NB4 (cell line): ENCODE results near the gene PCBP4.

Source experiments
- DNase-seq: peaks from one replicate; pipeline ENCODE4 v3.0.0; 2010; ENCODE audit warnings: low read depth
- H3K4me3 ChIP-seq: one replicate; pipeline ENCODE4 v1.5.1; 2011; ENCODE audit warnings: mild to moderate bottlenecking, low read depth, low read length, moderate library complexity
- MYC ChIP-seq: IDR thresholded peaks from 2 replicates; pipeline ENCODE4 v1.6.1; 2011; ENCODE audit warnings: low read depth, low read length
- POLR2A ChIP-seq: IDR thresholded peaks from 2 replicates; pipeline ENCODE4 v1.6.1; 2011; ENCODE audit warnings: mild to moderate bottlenecking; ENCODE audit not compliant: insufficient read length; ENCODE audit errors: extremely low read depth
- TF ChIP-seq, protein P1 (sequence below): IDR thresholded peaks from one replicate; pipeline ENCODE4 v1.5.1; 2012; ENCODE audit warnings: low read depth, low read length
- TF ChIP-seq, protein P2 (sequence below): IDR thresholded peaks from 2 replicates; pipeline ENCODE4 v1.6.1; 2011; ENCODE audit warnings: low read depth, low read length

The PCBP4 gene

DNA sequence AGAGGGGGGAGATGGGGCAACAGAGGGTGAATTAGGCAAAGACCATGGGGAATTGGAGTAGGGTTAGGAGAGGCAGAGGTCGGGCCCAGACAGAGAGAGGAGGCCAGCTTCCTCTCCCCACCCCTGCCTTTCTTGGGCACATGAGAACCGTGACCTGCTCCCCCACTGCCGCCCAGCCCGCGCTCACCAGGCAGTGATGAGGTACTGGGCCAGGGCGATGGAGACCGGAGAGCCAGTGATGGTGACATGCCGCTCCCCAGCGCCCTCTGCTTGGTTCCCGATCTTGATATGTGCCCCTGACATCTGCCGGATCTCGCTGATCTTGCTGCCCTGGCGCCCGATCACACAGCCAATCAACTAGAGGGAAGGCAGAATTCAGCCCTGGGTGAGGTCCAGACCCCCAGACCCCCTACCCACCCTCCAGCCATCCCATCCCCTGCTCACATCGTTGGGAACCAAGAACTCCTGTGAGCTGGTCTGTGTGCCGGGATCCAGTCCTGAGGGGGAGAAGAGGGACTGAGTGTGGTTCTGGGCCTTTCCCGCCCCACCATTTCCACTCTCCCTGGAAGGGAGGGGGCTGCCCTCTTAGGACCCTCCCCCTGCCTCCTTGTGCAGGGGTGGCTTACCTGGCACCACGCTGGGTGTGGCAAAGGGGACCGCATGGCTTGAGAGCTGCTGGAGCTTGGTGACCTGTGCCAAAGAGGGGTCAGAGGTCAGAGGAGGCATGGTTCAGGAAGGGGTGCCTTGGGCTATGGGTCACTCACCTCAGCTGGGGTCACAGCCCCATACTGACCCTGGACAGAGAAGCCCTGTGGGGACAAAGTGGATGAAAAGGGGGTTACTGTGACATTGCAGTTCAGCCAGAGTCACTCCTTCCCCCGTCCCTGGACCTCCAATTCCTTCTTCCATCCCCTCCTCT, 8.4 kb downstream of the PCBP4 start:
- H3K4me3 ChIP-seq, result no peak overlapping the region
- TF ChIP-seq, protein P1, sequence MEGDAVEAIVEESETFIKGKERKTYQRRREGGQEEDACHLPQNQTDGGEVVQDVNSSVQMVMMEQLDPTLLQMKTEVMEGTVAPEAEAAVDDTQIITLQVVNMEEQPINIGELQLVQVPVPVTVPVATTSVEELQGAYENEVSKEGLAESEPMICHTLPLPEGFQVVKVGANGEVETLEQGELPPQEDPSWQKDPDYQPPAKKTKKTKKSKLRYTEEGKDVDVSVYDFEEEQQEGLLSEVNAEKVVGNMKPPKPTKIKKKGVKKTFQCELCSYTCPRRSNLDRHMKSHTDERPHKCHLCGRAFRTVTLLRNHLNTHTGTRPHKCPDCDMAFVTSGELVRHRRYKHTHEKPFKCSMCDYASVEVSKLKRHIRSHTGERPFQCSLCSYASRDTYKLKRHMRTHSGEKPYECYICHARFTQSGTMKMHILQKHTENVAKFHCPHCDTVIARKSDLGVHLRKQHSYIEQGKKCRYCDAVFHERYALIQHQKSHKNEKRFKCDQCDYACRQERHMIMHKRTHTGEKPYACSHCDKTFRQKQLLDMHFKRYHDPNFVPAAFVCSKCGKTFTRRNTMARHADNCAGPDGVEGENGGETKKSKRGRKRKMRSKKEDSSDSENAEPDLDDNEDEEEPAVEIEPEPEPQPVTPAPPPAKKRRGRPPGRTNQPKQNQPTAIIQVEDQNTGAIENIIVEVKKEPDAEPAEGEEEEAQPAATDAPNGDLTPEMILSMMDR, result no peak
- TF ChIP-seq POLR2A, result no peak
- TF ChIP-seq MYC, result no peak
- TF ChIP-seq, protein P2, sequence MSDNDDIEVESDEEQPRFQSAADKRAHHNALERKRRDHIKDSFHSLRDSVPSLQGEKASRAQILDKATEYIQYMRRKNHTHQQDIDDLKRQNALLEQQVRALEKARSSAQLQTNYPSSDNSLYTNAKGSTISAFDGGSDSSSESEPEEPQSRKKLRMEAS, result no peak
- no peak for DNase-seq

DNA sequence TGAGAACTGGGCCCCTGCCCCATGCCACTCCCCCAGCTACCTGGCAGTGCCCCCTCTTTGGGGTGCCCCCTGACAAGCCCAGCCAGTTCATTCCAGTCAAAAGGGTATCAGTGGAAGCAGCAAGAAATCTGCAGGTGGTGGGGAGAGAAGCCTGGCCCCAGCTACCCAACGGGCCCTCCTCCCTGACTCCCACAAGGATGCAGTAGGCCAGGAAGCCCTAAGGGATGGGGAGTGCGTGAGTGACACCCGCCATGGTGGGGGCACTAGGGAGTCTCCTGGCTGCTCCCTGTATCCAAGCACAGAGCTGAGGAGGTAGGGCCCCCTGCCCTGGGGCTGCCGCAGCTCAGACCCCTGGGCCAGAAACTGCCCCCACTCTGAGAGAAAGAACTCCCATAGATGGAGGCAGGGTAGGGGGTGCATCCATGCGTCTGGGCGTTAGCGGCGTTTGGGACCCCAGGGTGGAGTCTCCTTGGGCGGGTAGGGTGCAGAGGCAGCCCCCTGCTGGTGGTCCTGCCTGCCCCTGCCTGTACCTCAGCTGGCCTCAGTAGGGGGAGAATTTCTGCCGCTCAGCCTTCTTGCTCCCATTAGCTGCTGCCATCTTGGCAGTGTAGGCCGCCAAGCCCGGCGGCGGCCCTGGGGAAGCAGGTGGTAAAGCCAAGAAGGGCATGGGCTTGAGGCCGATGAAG, 9.6 kb downstream of the PCBP4 start:
- TF ChIP-seq MYC, result no peak
- no peak for TF ChIP-seq POLR2A
- TF ChIP-seq, protein P1, result no peak
- TF ChIP-seq, protein P2, result no peak
- no peak overlapping the region for H3K4me3 ChIP-seq
- no peak for DNase-seq

DNA sequence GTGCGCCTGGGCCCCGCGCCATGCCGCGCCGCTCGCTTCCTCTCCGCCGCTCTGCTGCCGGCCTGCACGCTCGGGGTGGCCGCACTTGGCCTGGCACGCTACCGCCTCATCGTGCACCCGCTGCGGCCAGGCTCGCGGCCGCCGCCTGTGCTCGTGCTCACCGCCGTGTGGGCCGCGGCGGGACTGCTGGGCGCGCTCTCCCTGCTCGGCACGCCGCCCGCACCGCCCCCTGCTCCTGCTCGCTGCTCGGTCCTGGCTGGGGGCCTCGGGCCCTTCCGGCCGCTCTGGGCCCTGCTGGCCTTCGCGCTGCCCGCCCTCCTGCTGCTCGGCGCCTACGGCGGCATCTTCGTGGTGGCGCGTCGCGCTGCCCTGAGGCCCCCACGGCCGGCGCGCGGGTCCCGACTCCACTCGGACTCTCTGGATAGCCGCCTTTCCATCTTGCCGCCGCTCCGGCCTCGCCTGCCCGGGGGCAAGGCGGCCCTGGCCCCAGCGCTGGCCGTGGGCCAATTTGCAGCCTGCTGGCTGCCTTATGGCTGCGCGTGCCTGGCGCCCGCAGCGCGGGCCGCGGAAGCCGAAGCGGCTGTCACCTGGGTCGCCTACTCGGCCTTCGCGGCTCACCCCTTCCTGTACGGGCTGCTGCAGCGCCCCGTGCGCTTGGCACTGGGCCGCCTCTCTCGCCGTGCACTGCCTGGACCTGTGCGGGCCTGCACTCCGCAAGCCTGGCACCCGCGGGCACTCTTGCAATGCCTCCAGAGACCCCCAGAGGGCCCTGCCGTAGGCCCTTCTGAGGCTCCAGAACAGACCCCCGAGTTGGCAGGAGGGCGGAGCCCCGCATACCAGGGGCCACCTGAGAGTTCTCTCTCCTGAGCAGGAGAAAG, 11.1 kb downstream of the PCBP4 start:
- peak; percentile 53 for DNase-seq
- TF ChIP-seq, protein P1, result peak; percentile 37
- no peak for TF ChIP-seq POLR2A
- no peak overlapping the region for H3K4me3 ChIP-seq

DNA sequence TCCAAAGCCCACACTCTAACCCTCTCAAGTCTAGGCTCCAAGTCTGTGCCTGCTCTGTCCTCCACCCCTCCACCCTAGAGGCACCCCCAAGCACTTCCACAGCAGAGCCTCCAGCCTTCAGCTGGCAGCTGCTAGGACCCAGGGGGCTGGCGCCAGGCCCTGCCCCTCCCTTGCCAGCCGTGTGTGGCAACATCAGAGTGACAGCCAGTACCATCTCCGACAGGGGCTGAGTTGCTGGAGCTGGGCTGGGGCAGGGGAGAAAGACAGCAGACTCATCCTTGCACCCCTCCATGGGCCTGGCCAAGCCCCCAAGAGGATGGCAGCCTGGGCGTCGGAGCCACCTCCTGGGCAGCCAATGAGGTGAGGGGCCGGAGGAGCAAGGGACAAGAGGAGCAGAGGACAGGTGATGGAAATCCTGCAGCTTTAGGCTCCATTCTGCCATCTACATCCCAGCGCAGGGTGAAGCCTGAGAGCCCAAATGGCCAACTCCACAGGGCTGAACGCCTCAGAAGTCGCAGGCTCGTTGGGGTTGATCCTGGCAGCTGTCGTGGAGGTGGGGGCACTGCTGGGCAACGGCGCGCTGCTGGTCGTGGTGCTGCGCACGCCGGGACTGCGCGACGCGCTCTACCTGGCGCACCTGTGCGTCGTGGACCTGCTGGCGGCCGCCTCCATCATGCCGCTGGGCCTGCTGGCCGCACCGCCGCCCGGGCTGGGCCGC, 11.9 kb downstream of the PCBP4 start, which contains the start of gene GPR62:
Gene GPR62, plus strand, starts transcription at position 207 of the 718 bp plus-strand sequence. Its CDS starts 272 bp downstream, at position 479.
- no peak for DNase-seq
- H3K4me3 ChIP-seq, result no peak within 1 kb of the TSS
- TF ChIP-seq, protein P1, result no peak
- TF ChIP-seq POLR2A (no peak), MYC (no peak)
- TF ChIP-seq, protein P2, result no peak

DNA sequence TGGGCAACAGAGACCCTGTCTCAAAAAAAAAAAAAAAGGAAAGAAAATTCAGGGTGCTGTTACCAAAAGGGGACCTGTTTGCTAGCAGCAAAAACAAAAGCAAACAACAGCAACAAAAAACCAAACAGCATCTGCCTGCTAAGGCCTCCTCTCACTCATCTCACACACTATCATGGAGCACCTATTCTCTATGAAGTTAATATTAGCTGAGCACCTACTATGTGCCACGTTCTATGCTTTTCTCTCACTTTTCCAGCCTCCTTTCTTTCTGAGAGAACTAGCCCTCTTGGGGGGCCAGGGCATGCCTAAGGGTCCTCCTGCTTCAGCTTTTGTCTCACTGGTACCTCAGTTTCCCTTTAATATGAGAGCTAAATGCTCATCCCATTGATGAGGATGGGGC, 12.5 kb downstream of the PCBP4 start:
- no peak for DNase-seq
- H3K4me3 ChIP-seq, result no peak overlapping the region
- TF ChIP-seq, protein P2, result no peak
- TF ChIP-seq POLR2A, result no peak
- no peak for TF ChIP-seq MYC
- TF ChIP-seq, protein P1, result no peak
